Astrocyte of the spinal cord (primary cell): Measurements from ENCODE around the gene IFRD2.

Experiments used
- DNase-seq: peaks from one replicate; pipeline ENCODE4 v3.0.0; 2011; ENCODE audit warnings: low read depth, low spot score
- H3K4me3 ChIP-seq: 2 replicates; pipeline ENCODE4 v1.5.1; 2011; ENCODE audit warnings: low read depth, mild to moderate bottlenecking, low read length, moderate library complexity
- in situ Hi-C: cut with HindIII; loops from 2 replicates; pipeline ENCODE4 v1.10.0; 2017; ENCODE audit warnings: low sequenced_read_pairs
- TF ChIP-seq, protein P1 (sequence below): IDR thresholded peaks from 2 replicates; pipeline ENCODE4 v1.5.1; 2012; ENCODE audit warnings: low read depth, mild to moderate bottlenecking, low read length, inconsistent platforms

Gene IFRD2

DNA sequence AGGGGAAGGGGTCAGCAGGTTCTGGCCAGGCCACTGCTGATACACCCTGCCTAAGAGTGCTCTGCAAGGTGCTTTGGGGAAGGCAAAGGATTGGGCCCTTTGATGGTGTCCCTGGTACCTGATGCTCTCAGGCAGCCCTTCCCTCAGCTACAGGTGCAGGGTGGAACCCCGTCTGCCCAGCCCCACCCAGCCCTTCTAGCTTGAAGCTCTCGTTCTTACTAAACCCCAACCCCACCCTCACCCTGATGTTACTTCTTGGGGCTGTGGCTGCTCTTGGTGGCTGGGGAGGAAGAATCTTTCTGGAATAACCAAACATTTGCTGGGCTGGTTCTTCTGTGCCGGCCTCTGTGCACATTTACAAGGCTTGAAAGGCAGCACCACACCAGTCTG lies 49.9 kb downstream of the IFRD2 start:
- in situ Hi-C loops = no loop called here
- DNase-seq = no peak
- TF ChIP-seq, protein P1, sequence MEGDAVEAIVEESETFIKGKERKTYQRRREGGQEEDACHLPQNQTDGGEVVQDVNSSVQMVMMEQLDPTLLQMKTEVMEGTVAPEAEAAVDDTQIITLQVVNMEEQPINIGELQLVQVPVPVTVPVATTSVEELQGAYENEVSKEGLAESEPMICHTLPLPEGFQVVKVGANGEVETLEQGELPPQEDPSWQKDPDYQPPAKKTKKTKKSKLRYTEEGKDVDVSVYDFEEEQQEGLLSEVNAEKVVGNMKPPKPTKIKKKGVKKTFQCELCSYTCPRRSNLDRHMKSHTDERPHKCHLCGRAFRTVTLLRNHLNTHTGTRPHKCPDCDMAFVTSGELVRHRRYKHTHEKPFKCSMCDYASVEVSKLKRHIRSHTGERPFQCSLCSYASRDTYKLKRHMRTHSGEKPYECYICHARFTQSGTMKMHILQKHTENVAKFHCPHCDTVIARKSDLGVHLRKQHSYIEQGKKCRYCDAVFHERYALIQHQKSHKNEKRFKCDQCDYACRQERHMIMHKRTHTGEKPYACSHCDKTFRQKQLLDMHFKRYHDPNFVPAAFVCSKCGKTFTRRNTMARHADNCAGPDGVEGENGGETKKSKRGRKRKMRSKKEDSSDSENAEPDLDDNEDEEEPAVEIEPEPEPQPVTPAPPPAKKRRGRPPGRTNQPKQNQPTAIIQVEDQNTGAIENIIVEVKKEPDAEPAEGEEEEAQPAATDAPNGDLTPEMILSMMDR = no peak
- H3K4me3 ChIP-seq = no peak overlapping the region

DNA sequence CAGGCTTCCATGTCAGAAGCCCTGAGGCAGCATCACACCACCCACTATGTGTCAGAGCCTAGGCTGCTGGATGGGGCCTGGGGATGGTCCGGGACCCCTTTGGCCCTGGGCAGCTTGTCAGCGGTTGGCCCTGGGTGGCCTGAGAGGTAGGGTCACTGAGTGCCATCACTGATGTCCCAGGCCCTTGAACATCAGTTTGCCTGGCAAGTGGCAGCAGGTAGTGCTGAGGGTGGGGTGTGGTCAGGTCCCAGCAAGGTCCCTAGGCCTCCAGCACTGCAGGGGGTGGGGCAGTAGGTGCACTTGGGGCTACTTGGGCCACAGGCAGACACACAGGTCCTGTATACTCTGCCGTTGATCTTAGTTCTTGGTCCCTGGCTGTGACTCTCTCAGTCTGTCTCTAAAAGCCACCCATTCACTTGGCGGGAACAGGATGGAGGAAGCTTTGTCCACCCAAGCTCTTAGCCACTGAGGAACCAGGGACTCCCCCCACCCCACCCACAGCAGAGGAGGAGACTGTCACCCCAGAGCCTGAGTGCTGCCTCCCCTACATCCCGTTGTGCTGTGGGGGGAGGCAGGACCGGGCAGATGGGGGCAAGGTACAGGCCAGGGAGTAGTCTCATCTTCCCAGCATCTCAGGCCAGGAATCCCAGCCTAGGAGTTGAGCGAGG lies 50.4 kb downstream of the IFRD2 start:
- DNase-seq = no peak
- no peak overlapping the region for H3K4me3 ChIP-seq
- in situ Hi-C loops = no loop called here
- TF ChIP-seq, protein P1 = no peak

DNA sequence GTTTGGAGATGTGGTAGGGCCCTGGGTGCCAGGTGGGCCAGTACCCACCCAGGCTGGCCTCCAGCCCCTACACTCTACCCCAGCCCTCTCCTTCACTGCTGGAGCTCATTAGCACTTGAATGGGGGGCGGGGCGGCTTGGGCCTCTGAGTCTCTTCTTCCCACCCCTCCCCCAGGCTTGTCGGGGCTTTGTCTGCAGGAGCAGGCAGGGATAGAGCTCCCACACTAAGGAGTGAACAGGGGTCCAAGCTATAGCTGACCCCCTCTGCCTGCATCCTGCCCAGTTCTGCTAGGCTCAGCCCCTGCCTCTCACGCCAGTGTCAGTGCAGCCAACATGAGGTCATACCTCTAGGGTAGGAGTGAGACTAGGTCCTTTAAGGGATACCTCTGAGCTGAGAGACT lies 51.1 kb downstream of the IFRD2 start:
- in situ Hi-C loops = no loop called here
- no peak for DNase-seq
- no peak overlapping the region for H3K4me3 ChIP-seq
- TF ChIP-seq, protein P1 = no peak

DNA sequence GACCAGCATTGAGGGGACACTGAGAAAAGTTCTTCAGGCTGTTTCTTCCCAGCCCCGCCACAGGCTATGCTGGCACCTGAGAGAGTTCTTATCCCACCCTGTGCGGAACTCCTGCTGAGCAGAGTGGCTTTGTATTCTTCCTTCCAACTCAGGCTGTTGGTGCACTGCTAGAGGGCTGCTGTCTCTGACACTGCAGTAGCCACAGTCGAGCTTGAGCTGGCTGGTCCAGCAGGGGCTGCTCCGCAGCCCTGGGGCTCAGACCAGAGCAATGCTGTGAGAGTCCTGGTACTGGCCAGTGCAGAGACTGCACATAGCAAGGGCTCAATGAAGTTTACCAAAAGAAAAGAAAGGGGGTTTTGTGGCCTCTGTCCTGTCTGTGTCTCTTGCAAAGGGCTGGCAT lies 52.6 kb downstream of the IFRD2 start:
- in situ Hi-C loops = no loop called here
- TF ChIP-seq, protein P1 = no peak
- no peak overlapping the region for H3K4me3 ChIP-seq
- no peak for DNase-seq

DNA sequence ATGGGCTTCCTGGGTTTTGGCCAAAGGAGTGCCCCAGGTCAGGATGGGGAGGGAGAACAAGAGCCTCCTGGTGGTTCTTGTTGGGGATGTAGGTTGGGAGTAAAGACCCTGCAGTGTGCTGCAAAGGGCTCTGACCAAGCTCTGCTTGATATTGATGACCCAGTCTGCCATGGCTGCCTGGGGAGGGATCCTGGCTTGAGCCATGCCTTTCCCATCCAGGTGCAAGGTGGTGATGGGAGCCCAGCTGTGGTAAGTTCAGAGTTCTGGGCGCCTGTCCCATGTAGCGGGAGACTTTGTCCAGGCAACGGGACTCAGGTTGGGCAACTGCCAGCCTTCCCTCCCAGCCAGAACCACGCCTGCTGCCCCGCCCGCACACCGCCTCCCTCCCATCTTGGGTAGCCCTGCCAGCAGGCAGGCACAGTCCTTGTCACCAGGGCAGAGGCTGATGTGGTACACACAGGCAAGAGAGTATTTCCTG lies 53.6 kb downstream of the IFRD2 start:
- TF ChIP-seq, protein P1 = peak; percentile 6
- no peak for DNase-seq
- in situ Hi-C loops = no loop called here
- H3K4me3 ChIP-seq = peak overlapping the region; percentile 95

DNA sequence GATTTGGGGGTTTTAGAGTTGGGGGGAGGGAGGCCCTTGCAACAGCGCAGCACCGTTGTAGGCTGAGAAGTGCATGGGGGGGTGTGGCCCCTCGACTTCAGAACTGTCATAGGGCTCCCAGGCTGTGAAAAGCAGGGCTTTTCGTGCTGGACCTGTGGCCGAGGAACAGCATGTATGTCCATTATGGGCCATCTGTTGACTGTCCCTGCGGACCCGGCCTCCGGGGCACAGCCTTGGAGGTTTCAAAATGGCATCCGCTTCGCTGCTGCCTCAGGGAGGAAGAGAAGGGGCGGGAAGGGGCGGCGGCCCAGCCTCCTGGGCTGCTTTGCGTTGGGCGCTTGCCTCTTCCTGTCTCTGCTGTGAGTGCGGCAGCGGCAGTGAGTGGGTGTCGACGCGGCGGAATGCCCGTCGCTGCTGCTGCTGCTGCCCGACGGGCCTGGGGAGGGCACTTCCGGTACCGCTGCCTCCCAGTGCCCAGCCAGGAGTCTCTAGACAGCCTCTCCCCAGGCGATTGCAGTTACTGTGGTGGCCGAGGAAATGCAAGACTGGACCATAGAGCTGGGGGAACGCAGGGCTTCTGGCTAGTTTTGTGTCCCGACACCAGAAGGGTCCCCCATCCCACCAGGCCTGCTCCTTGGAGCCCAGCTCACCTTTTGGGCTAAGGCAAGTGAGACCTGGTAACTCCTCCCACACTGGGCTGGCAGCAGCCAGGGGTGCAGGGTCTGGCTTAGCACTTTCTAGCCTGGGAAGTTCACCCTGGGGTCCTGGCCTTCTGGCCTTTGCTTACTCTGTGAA lies 54.3 kb downstream of the IFRD2 start:
- peak overlapping the region; percentile 95 for H3K4me3 ChIP-seq
- DNase-seq = peak; percentile 81
- TF ChIP-seq, protein P1 = no peak
- in situ Hi-C loops = no loop called here
